HG03378 (cell line): ENCODE data around the gene KRT24.

Experiments used
- ATAC-seq: cut with Tn5 transposase; IDR thresholded peaks from one replicate; pipeline ENCODE4 v1.9.1; 2021; ENCODE audit warnings: mild to moderate bottlenecking, moderate library complexity; ENCODE audit not compliant: unreplicated experiment

KRT24 gene

DNA sequence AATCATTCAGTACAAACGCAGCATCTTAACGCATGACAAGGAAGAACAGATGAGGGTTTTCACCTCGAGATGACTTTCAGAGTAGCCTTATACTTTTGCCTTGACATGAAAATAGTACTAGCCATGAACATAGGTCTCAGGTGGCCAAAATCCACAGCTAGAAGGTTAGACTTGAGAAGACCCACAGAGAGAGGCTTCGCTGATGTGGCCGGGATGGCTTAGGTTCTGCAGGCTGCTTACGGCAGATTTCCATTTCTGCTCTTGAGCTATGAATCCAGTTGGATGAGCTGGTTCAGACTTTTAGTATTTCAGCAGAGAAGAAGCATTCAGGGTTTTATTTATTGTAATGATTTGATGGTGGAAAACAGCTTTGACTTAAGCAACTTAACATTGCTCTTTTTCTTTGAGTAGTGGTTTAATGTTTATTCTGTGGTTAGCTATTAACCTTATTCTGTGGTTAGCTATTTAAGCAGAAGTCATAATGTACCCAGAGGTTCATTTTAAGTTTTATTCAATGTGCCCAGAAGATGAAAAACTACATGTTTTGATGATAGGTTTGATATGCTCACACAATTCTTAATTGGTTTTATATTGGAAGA, 7.6 kb downstream of the KRT24 start:
- ATAC-seq = no peak

GRCh38 chr17:40694584-40694983, 9.0 kb downstream of the KRT24 start:
- ATAC-seq = no peak

GRCh38 chr17:40687106-40687505, 16.4 kb downstream of the KRT24 start:
- no peak for ATAC-seq

DNA sequence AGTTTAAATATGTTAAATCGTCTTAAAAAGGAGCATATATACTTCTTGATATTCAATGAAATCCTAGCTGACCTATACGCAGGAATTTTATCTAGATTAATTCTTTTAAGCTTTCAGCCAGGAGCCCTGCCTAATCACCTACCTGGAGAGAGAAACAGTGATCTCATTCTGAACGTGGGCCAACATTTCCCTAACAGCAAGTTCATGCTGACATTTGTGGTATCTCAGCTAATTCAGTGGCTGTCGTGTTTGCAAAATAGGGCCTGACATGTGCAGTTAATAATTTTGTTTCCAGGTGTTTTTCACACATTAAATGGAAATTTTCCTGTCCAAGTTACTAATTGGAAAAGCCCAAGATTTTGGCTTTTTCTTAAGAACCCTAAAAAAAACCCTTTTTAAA, 17.4 kb downstream of the KRT24 start:
- no peak for ATAC-seq

GRCh38 chr17:40680998-40681397, 22.6 kb downstream of the KRT24 start:
- no peak for ATAC-seq

- ATAC-seq = no peak
These were observed 24.0 kb downstream of the KRT24 start for GRCh38 chr17:40679523-40679907.

- no peak for ATAC-seq
These were observed 24.5 kb downstream of the KRT24 start for GRCh38 chr17:40678902-40679522.

- ATAC-seq = no peak
These were observed 27.6 kb downstream of the KRT24 start for GRCh38 chr17:40675905-40676304.

GRCh38 chr17:40672654-40673053, 30.9 kb downstream of the KRT24 start:
- no peak for ATAC-seq

DNA sequence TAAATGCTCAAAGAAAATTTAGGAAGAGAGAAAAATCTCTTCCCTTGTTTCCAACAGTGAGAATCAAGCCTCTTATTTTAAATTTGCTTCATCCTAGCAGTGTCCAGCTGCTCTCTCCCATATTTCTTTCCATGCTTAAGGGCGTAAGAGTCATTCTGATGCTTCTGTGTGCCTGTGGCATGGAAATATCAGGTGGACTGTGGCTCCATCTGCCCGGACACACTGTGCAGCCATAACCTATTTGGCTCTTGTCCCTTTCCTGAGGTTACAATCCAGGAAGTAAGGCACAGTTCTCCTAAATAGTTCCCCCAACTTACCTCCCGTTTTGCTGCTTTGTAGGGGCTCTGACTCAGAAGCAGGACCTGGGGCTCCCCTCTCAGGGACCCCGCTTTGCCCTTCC, 32.3 kb downstream of the KRT24 start:
- ATAC-seq = no peak

DNA sequence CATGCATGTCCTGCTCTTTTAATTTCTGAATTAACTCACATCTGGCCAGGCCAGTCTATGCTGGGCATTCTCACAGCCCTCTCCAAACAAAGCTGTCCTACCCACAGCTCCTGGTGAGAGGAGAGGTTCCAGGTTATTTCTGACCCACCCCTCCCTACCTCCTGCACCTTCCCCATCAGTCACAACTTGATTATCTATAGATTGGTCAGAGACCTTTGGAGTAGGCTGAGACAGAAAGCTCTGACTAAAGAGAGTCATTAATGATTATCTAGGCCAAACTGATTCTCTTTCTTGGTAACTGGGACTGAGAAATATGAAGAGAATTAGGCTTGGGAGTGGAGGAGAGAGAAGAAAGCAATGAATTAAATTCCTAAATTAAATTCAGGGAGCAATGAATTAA, 37.2 kb downstream of the KRT24 start:
- ATAC-seq = no peak

GRCh38 chr17:40664582-40665333, 38.8 kb downstream of the KRT24 start, which contains the start of gene KRT222:
KRT222 (minus strand) TSS chr17:40665177; CDS start chr17:40665099, 78 bp downstream.
- ATAC-seq = no peak

DNA sequence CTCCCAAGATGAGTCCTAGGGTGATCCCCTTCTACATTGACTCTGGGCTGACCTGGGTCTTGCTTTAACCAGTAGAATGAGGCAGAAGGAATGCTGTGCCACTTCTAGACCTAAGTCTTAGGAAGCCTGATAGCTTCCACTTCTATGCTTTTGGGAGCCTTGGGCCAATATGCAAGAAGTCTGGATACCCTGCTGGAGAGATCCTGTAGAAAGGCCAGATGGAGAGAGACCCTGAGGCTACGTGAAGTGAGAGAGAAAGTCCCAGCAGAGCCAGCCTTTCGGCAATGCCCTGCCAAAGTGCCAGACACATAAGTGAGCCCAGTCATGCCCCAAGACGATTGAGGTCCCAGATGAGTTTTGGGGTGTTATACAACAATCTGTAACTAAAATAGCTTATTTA, 40.3 kb downstream of the KRT24 start:
- ATAC-seq = no peak

DNA sequence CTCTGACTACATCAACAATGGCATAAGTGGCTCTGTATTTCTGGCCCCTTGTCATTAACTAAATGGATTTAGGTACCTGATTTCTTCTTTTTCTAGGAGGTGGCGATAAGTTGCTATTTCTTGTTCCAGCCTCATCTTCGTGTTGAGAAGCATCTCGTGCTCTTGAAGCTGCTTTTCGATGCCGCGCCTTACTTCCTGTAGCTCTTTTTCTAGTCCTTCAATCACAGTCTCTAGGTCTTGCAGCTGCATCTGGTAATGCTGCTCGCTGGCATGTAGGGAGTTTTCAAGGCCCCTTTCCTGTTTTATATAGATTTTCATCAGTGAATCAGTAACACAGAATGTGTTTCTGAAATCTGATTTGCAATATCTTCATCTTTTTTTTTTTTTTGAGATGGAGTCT, 43.6 kb downstream of the KRT24 start:
- no peak for ATAC-seq

DNA sequence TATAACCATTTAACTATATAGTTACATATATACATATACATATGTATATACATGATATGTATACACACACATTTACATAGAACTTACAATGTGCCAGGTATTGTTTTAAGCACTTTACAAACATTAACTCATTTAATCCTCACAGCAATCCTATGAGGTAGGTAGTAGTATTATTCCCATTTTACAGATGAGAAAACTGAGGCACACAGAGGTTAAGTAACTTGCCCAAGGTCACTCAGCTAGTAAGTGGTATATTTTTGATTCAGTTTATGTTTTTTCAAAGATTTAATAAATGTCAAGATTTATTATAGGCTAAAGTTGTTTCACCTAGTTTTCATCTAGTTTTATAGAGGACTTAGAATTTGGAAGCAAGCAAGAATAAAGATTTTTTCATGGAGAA, 45.2 kb downstream of the KRT24 start:
- ATAC-seq = no peak

- no peak for ATAC-seq
These were observed 51.6 kb downstream of the KRT24 start for GRCh38 chr17:40651939-40652338.

- ATAC-seq = no peak
These were observed 55.1 kb downstream of the KRT24 start for GRCh38 chr17:40648384-40648968.
